ENCODE measurements around the gene ASTE1. TPM values are rescaled to one million over a fixed set of nuclear protein-coding genes. Genes with fewer than 3 reads are reported as not detected.
A peak's percentile ranks its signal among the peaks of the same experiment; 100 is the strongest.
"Not testable (repeated sequence)": the region's sequence is repeated elsewhere in the genome, so short reads cannot be mapped to it uniquely, and the experiment has no call there.

The ASTE1 gene
- total RNA-seq (2014; rRNA removed; shearing (Covaris generic); ENCODE audit: low replicate concordance), result 6.6 and 7.2 TPM in 2 replicates

- Histone ChIP-seq H3K9me3 (no peaks in the 10 kb centered on the region), H3K27me3 (no peaks in the 10 kb centered on the region), H3K36me3 (peaks cover 20% of the 10 kb centered on the region), H3K4me3 (peak within 1 kb of the TSS; percentile 75)
- peak; percentile 94 for DNase-seq
Measured at GRCh38 chr3:131026321-131027151, at the start of gene ASTE1, which contains the start of gene NEK11. Gene ASTE1, minus strand, starts transcription at chr3:131026825. Its CDS starts 1,519 bp downstream, at chr3:131025306. Gene NEK11, plus strand, starts transcription at chr3:131026877. Its CDS starts 2,832 bp downstream, at chr3:131029709.

GRCh38 chr3:131075632-131076328 lies 49.2 kb upstream of the ASTE1 start:
- H3K36me3 ChIP-seq, result no peaks in the 10 kb centered on the region
- H3K9me3 ChIP-seq, result no peaks in the 10 kb centered on the region
- H3K4me3 ChIP-seq, result no peak overlapping the region
- H3K27me3 ChIP-seq, result no peaks in the 10 kb centered on the region
- no peak for DNase-seq

- Histone ChIP-seq H3K4me3 (no peak overlapping the region), H3K36me3 (no peaks in the 10 kb centered on the region), H3K9me3 (no peaks in the 10 kb centered on the region), H3K27me3 (no peaks in the 10 kb centered on the region)
- no peak for DNase-seq
Measured at GRCh38 chr3:131072845-131073244, 46.2 kb upstream of the ASTE1 start.

- no peak overlapping the region for H3K4me3 ChIP-seq
- no peaks in the 10 kb centered on the region for H3K36me3 ChIP-seq
- H3K9me3 ChIP-seq, result no peaks in the 10 kb centered on the region
- no peaks in the 10 kb centered on the region for H3K27me3 ChIP-seq
- no peak for DNase-seq
Measured at GRCh38 chr3:131072099-131072559, 45.5 kb upstream of the ASTE1 start.

- DNase-seq, result no peak
- Histone ChIP-seq H3K36me3 (no peaks in the 10 kb centered on the region), H3K9me3 (no peaks in the 10 kb centered on the region), H3K4me3 (no peak overlapping the region), H3K27me3 (no peaks in the 10 kb centered on the region)
Measured at GRCh38 chr3:131067983-131068382, 41.4 kb upstream of the ASTE1 start.

- Histone ChIP-seq H3K27me3 (no peaks in the 10 kb centered on the region), H3K9me3 (no peaks in the 10 kb centered on the region), H3K36me3 (no peaks in the 10 kb centered on the region), H3K4me3 (no peak overlapping the region)
- no peak for DNase-seq
Measured at GRCh38 chr3:131053043-131053859, 26.6 kb upstream of the ASTE1 start.

- Histone ChIP-seq H3K27me3 (no peaks in the 10 kb centered on the region), H3K4me3 (no peak overlapping the region), H3K9me3 (no peaks in the 10 kb centered on the region; the same call in 1 of the 2 replicates), H3K36me3 (no peaks in the 10 kb centered on the region)
- DNase-seq, result no peak
Measured at GRCh38 chr3:131050001-131050400, 23.4 kb upstream of the ASTE1 start.

GRCh38 chr3:131048030-131048429 lies 21.4 kb upstream of the ASTE1 start:
- Histone ChIP-seq H3K27me3 (no peaks in the 10 kb centered on the region), H3K9me3 (peaks cover 6% of the 10 kb centered on the region), H3K4me3 (no peak overlapping the region), H3K36me3 (no peaks in the 10 kb centered on the region)
- no peak for DNase-seq

GRCh38 chr3:131047582-131047981 lies 21.0 kb upstream of the ASTE1 start:
- H3K27me3 ChIP-seq, result no peaks in the 10 kb centered on the region
- no peak for DNase-seq
- no peaks in the 10 kb centered on the region for H3K36me3 ChIP-seq
- H3K9me3 ChIP-seq, result peaks cover 6% of the 10 kb centered on the region
- H3K4me3 ChIP-seq, result no peak overlapping the region

- H3K4me3 ChIP-seq, H3K36me3 ChIP-seq, H3K9me3 ChIP-seq, DNase-seq, H3K27me3 ChIP-seq: not testable (repeated sequence)
Measured at GRCh38 chr3:131042271-131042985, 15.8 kb upstream of the ASTE1 start.

- Histone ChIP-seq H3K9me3 (0 out of 2 replicates have a peak, but pooled peaks cover under 1% of the 10 kb centered on the region), H3K4me3 (no peak overlapping the region), H3K27me3 (no peaks in the 10 kb centered on the region), H3K36me3 (no peaks in the 10 kb centered on the region)
- DNase-seq, result peak; percentile 4
Measured at GRCh38 chr3:131038326-131038725, 11.7 kb upstream of the ASTE1 start.

GRCh38 chr3:131036986-131037385 lies 10.4 kb upstream of the ASTE1 start:
- DNase-seq, result no peak
- no peaks in the 10 kb centered on the region for H3K9me3 ChIP-seq
- H3K4me3 ChIP-seq, result no peak overlapping the region
- H3K36me3 ChIP-seq, result no peaks in the 10 kb centered on the region
- H3K27me3 ChIP-seq, result no peaks in the 10 kb centered on the region

- H3K4me3 ChIP-seq, result no peak overlapping the region
- no peaks in the 10 kb centered on the region for H3K36me3 ChIP-seq
- no peaks in the 10 kb centered on the region for H3K27me3 ChIP-seq
- H3K9me3 ChIP-seq, result no peaks in the 10 kb centered on the region
- DNase-seq, result peak; percentile 34
Measured at GRCh38 chr3:131036200-131036816, 9.7 kb upstream of the ASTE1 start.

- Histone ChIP-seq H3K36me3 (no peaks in the 10 kb centered on the region), H3K4me3 (no peak overlapping the region), H3K9me3 (no peaks in the 10 kb centered on the region), H3K27me3 (no peaks in the 10 kb centered on the region)
- DNase-seq, result no peak
Measured at GRCh38 chr3:131033480-131034080, 7.0 kb upstream of the ASTE1 start.

- Histone ChIP-seq H3K27me3 (no peaks in the 10 kb centered on the region), H3K36me3 (no peaks in the 10 kb centered on the region), H3K9me3 (no peaks in the 10 kb centered on the region), H3K4me3 (no peak overlapping the region)
- DNase-seq, result no peak
Measured at GRCh38 chr3:131031660-131032059, 5.0 kb upstream of the ASTE1 start.

Data from MG63 (cell line).